Astrocyte of the hippocampus (primary cell): ENCODE measurements around the gene MRPS12.
A peak's percentile ranks its signal among the peaks of the same experiment; 100 is the strongest.
"Not testable (repeated sequence)": the region's sequence is repeated elsewhere in the genome, so short reads cannot be mapped to it uniquely, and the experiment has no call there.

Experiments
- DNase-seq: peaks from one replicate; pipeline ENCODE4 v3.0.0; 2011; ENCODE audit warnings: low read depth, low spot score

The MRPS12 gene

GRCh38 chr19:38930776-38931520, at the start of gene MRPS12:
Gene MRPS12 (plus strand): TSS chr19:38930944. CDS start chr19:38931295, 351 bp downstream.
- peak; percentile 99 for DNase-seq

- DNase-seq = no peak
Measured at GRCh38 chr19:38883286-38883685, 47.5 kb upstream of the MRPS12 start.

GRCh38 chr19:38884691-38885090, 46.1 kb upstream of the MRPS12 start:
- DNase-seq = not testable (repeated sequence)

GRCh38 chr19:38888876-38889275, 41.9 kb upstream of the MRPS12 start:
- DNase-seq = no peak

- no peak for DNase-seq
Measured at GRCh38 chr19:38889803-38890202, 40.9 kb upstream of the MRPS12 start.

GRCh38 chr19:38890686-38891085, 40.1 kb upstream of the MRPS12 start:
- no peak for DNase-seq

- DNase-seq = no peak
Measured at GRCh38 chr19:38891771-38892170, 39.0 kb upstream of the MRPS12 start.

- no peak for DNase-seq
Measured at GRCh38 chr19:38892841-38893240, 37.9 kb upstream of the MRPS12 start.

GRCh38 chr19:38893341-38893771, 37.4 kb upstream of the MRPS12 start:
- no peak for DNase-seq

- no peak for DNase-seq
Measured at GRCh38 chr19:38894968-38895367, 35.8 kb upstream of the MRPS12 start.

- peak; percentile 39 for DNase-seq
Measured at GRCh38 chr19:38898788-38899446, 31.8 kb upstream of the MRPS12 start.

GRCh38 chr19:38899447-38900201, 31.1 kb upstream of the MRPS12 start, which contains the start of the genes NFKBIB and SIRT2:
Gene NFKBIB (plus strand): TSS chr19:38899969. CDS start chr19:38900033, 64 bp downstream.
Gene SIRT2 (minus strand): TSS chr19:38899618. CDS start chr19:38899521, 97 bp downstream.
- peak; percentile 100 for DNase-seq

GRCh38 chr19:38900202-38900629, 30.5 kb upstream of the MRPS12 start:
- DNase-seq = no peak

GRCh38 chr19:38900743-38901190, 30.0 kb upstream of the MRPS12 start:
- DNase-seq = no peak

GRCh38 chr19:38901683-38902082, 29.1 kb upstream of the MRPS12 start:
- no peak for DNase-seq

- no peak for DNase-seq
Measured at GRCh38 chr19:38904581-38905539, 25.9 kb upstream of the MRPS12 start.

GRCh38 chr19:38905620-38906019, 25.1 kb upstream of the MRPS12 start:
- no peak for DNase-seq

- DNase-seq = no peak
Measured at GRCh38 chr19:38907227-38907626, 23.5 kb upstream of the MRPS12 start.

- DNase-seq = no peak
Measured at GRCh38 chr19:38907670-38908069, 23.1 kb upstream of the MRPS12 start.

GRCh38 chr19:38908911-38909310, 21.8 kb upstream of the MRPS12 start:
- no peak for DNase-seq

- DNase-seq = no peak
Measured at GRCh38 chr19:38910488-38910887, 20.3 kb upstream of the MRPS12 start.
